Bronchial epithelial cell (primary cell): ENCODE results near the gene PPM1L. TPM values are rescaled to one million over a fixed set of nuclear protein-coding genes. Genes with fewer than 3 reads are reported as not detected.

ENCODE experiments used
- DNase-seq: peaks from one replicate; pipeline ENCODE4 v3.0.0-alpha.2; 2010; ENCODE audit warnings: low read depth
- FAIRE-seq: peaks from 2 replicates; lab custom pipeline; 2011; peaks lifted over from hg19 to GRCh38; lab: Jason Lieb, UNC
- H3K27me3 ChIP-seq: 2 replicates; pipeline ENCODE4 v1.5.1; 2011; ENCODE audit warnings: low read length; ENCODE audit not compliant: control insufficient read depth, insufficient read depth
- H3K36me3 ChIP-seq: 2 replicates; pipeline ENCODE4 v1.5.1; 2011; ENCODE audit warnings: low read length; ENCODE audit not compliant: control insufficient read depth, insufficient read depth
- H3K4me3 ChIP-seq: 2 replicates; pipeline ENCODE4 v1.5.1; 2011; ENCODE audit warnings: mild to moderate bottlenecking, low read depth, low read length, control low read depth
- total RNA-seq: library from RNA; depleted of rRNA; stranded (reverse); fragments of >200 nt; gene quantifications from 2 replicates; pipeline ENCODE4 v1.2.1, GENCODE V29; 2014
- TF ChIP-seq, protein P1 (sequence below): IDR thresholded peaks from 2 replicates; pipeline ENCODE4 v1.5.1; 2011; ENCODE audit warnings: mild to moderate bottlenecking, moderate library complexity, low read length, control low read depth, inconsistent platforms; ENCODE audit not compliant: insufficient read depth, severe bottlenecking

PPM1L gene
- total RNA-seq, 1 donor from 2014 or later: 3.2 TPM

- FAIRE-seq: no peak
- TF ChIP-seq, protein P1, sequence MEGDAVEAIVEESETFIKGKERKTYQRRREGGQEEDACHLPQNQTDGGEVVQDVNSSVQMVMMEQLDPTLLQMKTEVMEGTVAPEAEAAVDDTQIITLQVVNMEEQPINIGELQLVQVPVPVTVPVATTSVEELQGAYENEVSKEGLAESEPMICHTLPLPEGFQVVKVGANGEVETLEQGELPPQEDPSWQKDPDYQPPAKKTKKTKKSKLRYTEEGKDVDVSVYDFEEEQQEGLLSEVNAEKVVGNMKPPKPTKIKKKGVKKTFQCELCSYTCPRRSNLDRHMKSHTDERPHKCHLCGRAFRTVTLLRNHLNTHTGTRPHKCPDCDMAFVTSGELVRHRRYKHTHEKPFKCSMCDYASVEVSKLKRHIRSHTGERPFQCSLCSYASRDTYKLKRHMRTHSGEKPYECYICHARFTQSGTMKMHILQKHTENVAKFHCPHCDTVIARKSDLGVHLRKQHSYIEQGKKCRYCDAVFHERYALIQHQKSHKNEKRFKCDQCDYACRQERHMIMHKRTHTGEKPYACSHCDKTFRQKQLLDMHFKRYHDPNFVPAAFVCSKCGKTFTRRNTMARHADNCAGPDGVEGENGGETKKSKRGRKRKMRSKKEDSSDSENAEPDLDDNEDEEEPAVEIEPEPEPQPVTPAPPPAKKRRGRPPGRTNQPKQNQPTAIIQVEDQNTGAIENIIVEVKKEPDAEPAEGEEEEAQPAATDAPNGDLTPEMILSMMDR: no peak
- Histone ChIP-seq H3K4me3 (no peak overlapping the region), H3K27me3 (no peaks in the 10 kb centered on the region), H3K36me3 (no peaks in the 10 kb centered on the region)
- DNase-seq: no peak
Observed at GRCh38 chr3:160768031-160768430, 12.0 kb downstream of the PPM1L start.

- Histone ChIP-seq H3K36me3 (no peaks in the 10 kb centered on the region), H3K4me3 (no peak overlapping the region), H3K27me3 (no peaks in the 10 kb centered on the region)
- DNase-seq (no peak), FAIRE-seq (no peak)
- TF ChIP-seq, protein P1: no peak
Observed at GRCh38 chr3:160768918-160769317, 12.9 kb downstream of the PPM1L start.

GRCh38 chr3:160771811-160772459 lies 15.9 kb downstream of the PPM1L start:
- FAIRE-seq (no peak), DNase-seq (peak; percentile 6)
- no peak overlapping the region for H3K4me3 ChIP-seq
- TF ChIP-seq, protein P1: no peak
- H3K36me3 ChIP-seq: no peaks in the 10 kb centered on the region
- no peaks in the 10 kb centered on the region for H3K27me3 ChIP-seq

GRCh38 chr3:160773722-160774121 lies 17.7 kb downstream of the PPM1L start:
- FAIRE-seq (no peak), DNase-seq (no peak)
- TF ChIP-seq, protein P1: no peak
- Histone ChIP-seq H3K27me3 (no peaks in the 10 kb centered on the region), H3K36me3 (no peaks in the 10 kb centered on the region), H3K4me3 (no peak overlapping the region)

- no peak for DNase-seq
- H3K27me3 ChIP-seq: no peaks in the 10 kb centered on the region
- TF ChIP-seq, protein P1: no peak
- no peak for FAIRE-seq
- no peak overlapping the region for H3K4me3 ChIP-seq
- H3K36me3 ChIP-seq: no peaks in the 10 kb centered on the region
Observed at GRCh38 chr3:160774172-160774571, 18.1 kb downstream of the PPM1L start.

DNA sequence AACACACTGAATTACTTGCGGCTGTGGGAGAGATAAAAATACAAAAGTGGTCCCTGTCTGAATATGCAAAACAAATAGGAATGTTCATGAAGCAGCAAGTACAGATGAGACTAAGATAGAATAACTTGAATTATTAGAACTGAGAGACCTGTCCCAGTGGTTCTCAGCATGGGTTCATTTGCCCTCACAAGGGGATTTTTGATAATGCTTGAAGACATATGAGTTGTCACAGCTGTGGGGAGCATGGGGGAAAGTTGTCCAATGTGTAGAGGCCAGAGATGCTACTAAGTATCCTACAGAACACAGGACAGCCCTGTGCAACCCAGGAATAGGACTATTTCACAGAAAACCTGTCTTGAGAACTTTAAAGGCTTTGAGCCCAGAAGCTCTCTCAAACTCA lies 22.4 kb downstream of the PPM1L start:
- Histone ChIP-seq H3K36me3 (no peaks in the 10 kb centered on the region), H3K27me3 (no peaks in the 10 kb centered on the region), H3K4me3 (no peak overlapping the region)
- TF ChIP-seq, protein P1: no peak
- FAIRE-seq: no peak
- no peak for DNase-seq
